ENCODE results near the gene STARD4. TPM values are rescaled to one million over a fixed set of nuclear protein-coding genes. Genes with fewer than 3 reads are reported as not detected.

The STARD4 gene
- total and polyA plus RNA-seq, 7 donors, result 3.3 to 24.5 (median 8.6) TPM

DNA sequence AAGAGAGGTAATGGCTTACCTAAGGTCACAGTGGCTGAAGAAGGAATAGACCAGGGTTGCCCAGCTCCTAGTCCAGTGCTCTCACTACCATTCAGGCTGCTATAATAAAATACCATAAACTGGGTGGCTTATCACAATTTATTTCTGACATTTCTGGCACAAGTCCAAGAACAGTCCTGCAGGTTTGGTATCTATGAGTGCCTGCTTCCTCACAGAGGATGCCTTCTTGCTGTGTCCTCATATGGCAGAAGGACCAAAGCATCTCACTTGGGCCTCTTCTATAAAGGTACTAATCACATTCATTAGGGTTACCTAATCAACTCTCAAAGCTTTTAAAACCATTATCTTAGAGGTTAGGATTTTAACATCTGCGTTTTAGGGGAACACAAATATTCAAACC is 17.2 kb downstream of the STARD4 start:
- Histone ChIP-seq H3K27me3 (no peaks in the 10 kb centered on the region), H3K9me3 (no peaks in the 10 kb centered on the region), H3K27ac (no peak overlapping the region), H3K4me1 (no peaks in the 10 kb centered on the region), H3K36me3 (peaks cover 0 to 16% (median 0%) of the 10 kb centered on the region in 4 donors), H3K4me3 (no peak overlapping the region)
- WGBS, 2 donors, result 82 to 92% methylated on average over 1 of the region's 1 CpG
- intact Hi-C loops (cut with DNase I), result no loop called here
- TF ChIP-seq, protein P1, sequence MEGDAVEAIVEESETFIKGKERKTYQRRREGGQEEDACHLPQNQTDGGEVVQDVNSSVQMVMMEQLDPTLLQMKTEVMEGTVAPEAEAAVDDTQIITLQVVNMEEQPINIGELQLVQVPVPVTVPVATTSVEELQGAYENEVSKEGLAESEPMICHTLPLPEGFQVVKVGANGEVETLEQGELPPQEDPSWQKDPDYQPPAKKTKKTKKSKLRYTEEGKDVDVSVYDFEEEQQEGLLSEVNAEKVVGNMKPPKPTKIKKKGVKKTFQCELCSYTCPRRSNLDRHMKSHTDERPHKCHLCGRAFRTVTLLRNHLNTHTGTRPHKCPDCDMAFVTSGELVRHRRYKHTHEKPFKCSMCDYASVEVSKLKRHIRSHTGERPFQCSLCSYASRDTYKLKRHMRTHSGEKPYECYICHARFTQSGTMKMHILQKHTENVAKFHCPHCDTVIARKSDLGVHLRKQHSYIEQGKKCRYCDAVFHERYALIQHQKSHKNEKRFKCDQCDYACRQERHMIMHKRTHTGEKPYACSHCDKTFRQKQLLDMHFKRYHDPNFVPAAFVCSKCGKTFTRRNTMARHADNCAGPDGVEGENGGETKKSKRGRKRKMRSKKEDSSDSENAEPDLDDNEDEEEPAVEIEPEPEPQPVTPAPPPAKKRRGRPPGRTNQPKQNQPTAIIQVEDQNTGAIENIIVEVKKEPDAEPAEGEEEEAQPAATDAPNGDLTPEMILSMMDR (IDR thresholded peaks at IDR 0.05), result no peak
- TF ChIP-seq POLR2A (IDR thresholded peaks at IDR 0.05) (no peak), EP300 (IDR thresholded peaks at IDR 0.05) (no peak), POLR2AphosphoS5 (IDR thresholded peaks at IDR 0.05) (no peak)
- no peak for DNase-seq

DNA sequence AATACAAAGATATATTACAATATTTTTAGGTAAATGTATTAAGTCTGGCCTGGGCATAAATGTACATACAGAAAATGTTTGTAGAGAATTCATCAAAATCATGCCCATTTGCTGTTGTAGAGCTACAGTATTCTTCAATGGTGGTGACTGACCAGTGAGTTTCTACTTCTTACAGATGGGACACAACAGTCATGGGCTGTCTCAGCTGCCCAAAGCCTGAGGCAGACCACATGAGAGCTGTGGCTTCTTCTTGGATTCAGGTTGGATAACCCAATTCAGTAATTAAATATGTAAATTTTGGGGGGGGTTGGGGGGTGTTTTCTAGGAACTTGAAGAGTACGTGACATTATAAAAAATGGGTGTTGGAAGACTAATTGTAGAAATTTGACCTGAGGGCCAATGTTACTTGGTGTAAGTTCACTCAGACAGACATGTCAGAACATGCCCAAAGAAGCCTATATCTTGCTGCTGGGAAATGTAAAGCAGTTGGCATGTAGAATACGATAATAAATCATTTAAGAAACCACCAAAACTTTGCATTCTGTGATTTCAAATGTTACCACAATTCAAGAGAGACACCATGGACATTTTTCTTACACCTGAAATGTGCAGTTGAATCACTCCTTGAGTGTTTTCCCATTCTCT is 17.9 kb downstream of the STARD4 start:
- intact Hi-C loops (cut with DNase I), result no loop called here
- peaks cover 0 to 11% (median 0%) of the 10 kb centered on the region in 4 donors for H3K36me3 ChIP-seq
- TF ChIP-seq EP300 (IDR thresholded peaks at IDR 0.05) (no peak), POLR2A (IDR thresholded peaks at IDR 0.05) (no peak), POLR2AphosphoS5 (IDR thresholded peaks at IDR 0.05) (no peak)
- TF ChIP-seq, protein P1 (IDR thresholded peaks at IDR 0.05), result no peak
- H3K4me1 ChIP-seq, result no peaks in the 10 kb centered on the region
- H3K4me3 ChIP-seq, result no peak overlapping the region
- H3K27ac ChIP-seq, result no peak overlapping the region
- no peaks in the 10 kb centered on the region for H3K9me3 ChIP-seq
- H3K27me3 ChIP-seq, result no peaks in the 10 kb centered on the region
- DNase-seq, result no peak
- WGBS, 2 donors, result 91 to 95% methylated on average over 2 of the region's 2 CpGs

DNA sequence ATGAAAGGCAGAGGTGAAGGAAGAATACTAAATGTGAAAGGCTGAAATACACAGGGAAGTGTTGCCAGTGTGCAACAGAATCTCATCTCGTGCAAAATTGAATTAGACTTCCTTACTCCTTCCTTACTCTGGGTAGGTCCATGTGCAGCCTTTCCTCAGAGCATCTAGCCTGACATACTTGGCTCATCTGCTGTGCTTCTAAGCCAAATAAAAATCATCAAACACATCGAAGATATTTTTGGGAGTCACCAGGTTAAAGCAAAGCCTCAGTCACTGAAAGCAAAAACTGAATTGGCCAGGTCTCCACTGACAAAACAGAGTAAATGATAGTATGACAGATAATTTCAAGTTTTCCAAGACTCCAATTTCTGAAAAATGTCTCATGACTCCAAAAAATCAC is 19.3 kb downstream of the STARD4 start:
- TF ChIP-seq, protein P1 (IDR thresholded peaks at IDR 0.05), result no peak
- TF ChIP-seq EP300 (IDR thresholded peaks at IDR 0.05), result no peak
- TF ChIP-seq POLR2A (IDR thresholded peaks at IDR 0.05), result no peak
- no peak for TF ChIP-seq POLR2AphosphoS5 (IDR thresholded peaks at IDR 0.05)
- Histone ChIP-seq H3K4me1 (no peaks in the 10 kb centered on the region), H3K36me3 (no peaks in the 10 kb centered on the region), H3K9me3 (no peaks in the 10 kb centered on the region), H3K4me3 (no peak overlapping the region), H3K27ac (no peak overlapping the region), H3K27me3 (no peaks in the 10 kb centered on the region)
- 83 to 86% methylated on average over 2 of the region's 2 CpGs for WGBS, 2 donors
- intact Hi-C loops (cut with DNase I), result no loop called here
- DNase-seq, result no peak

DNA sequence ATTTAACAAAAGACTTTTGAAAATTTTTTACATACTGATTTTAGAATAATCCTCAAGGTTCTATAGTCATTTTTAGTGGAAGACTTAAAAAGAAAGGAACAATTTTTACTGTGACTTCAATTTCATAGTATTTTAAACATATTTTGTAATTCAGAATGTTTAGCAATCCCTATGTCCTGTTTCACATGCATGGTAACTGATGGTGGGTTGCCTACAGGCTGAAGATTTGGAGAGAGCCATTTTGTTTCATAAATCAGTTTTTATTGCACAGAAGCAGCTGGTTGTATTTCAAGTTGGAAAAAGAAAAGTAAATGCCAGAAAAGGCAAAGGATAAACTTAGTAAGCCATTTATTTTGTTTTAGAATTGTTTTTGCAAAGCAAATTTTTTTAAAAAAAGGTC is 24.0 kb downstream of the STARD4 start:
- intact Hi-C loops (cut with DNase I), result no loop called here
- TF ChIP-seq, protein P1 (IDR thresholded peaks at IDR 0.05), result no peak
- no peak for TF ChIP-seq POLR2A (IDR thresholded peaks at IDR 0.05)
- TF ChIP-seq EP300 (IDR thresholded peaks at IDR 0.05), result no peak
- no peak for TF ChIP-seq POLR2AphosphoS5 (IDR thresholded peaks at IDR 0.05)
- no peaks in the 10 kb centered on the region for H3K4me1 ChIP-seq
- no peaks in the 10 kb centered on the region for H3K9me3 ChIP-seq
- no peak overlapping the region for H3K27ac ChIP-seq
- DNase-seq, result no peak
- H3K27me3 ChIP-seq, result no peaks in the 10 kb centered on the region
- no peaks in the 10 kb centered on the region for H3K36me3 ChIP-seq
- no peak overlapping the region for H3K4me3 ChIP-seq

DNA sequence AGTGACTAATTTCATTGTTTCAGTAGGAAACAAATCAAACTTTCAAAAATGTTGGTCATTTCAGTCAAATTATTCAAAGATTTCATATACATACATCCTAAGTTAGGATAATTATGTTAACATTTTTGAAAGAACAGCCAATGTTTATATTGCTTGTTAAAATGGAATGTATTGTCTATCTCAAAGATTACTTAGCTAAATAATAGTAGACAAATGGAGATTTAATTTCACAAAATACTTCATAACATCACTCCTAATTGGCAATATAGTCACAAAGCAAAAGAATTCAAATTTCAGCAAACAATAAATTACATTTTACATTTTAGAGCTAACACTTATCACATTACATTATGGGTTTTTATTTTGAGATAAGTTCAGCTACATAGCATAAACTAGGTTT is 25.4 kb downstream of the STARD4 start:
- Histone ChIP-seq H3K36me3 (no peaks in the 10 kb centered on the region), H3K27me3 (no peaks in the 10 kb centered on the region), H3K27ac (no peak overlapping the region), H3K9me3 (no peaks in the 10 kb centered on the region), H3K4me3 (no peak overlapping the region), H3K4me1 (no peaks in the 10 kb centered on the region)
- no peak for TF ChIP-seq POLR2A (IDR thresholded peaks at IDR 0.05)
- TF ChIP-seq EP300 (IDR thresholded peaks at IDR 0.05), result no peak
- TF ChIP-seq, protein P1 (IDR thresholded peaks at IDR 0.05), result no peak
- no peak for TF ChIP-seq POLR2AphosphoS5 (IDR thresholded peaks at IDR 0.05)
- intact Hi-C loops (cut with DNase I), result no loop called here
- DNase-seq, result no peak

Data from sigmoid colon (tissue), 7 donors.